Umbilical cord (tissue), 2 donors: ENCODE data around the gene MCUB. TPM values are rescaled to one million over a fixed set of nuclear protein-coding genes. Genes with fewer than 3 reads are reported as not detected.

Source experiments
- DNase-seq: peaks from one replicate; pipeline ENCODE4 v3.0.0-alpha.2; 2015; ENCODE audit warnings: low spot score
- total RNA-seq: library from RNA; depleted of rRNA; stranded (reverse); fragments of >200 nt; gene quantifications from one replicate; pipeline ENCODE4 v1.2.3, GENCODE V29; 2014; ENCODE audit warnings: low replicate concordance; ENCODE audit not compliant: insufficient read depth

Gene MCUB
- total RNA-seq, 1 donor from 2014 or later, result 19.0 TPM

GRCh38 chr4:109728385-109728784 lies 168.3 kb downstream of the MCUB start:
- DNase-seq, result no peak

DNA sequence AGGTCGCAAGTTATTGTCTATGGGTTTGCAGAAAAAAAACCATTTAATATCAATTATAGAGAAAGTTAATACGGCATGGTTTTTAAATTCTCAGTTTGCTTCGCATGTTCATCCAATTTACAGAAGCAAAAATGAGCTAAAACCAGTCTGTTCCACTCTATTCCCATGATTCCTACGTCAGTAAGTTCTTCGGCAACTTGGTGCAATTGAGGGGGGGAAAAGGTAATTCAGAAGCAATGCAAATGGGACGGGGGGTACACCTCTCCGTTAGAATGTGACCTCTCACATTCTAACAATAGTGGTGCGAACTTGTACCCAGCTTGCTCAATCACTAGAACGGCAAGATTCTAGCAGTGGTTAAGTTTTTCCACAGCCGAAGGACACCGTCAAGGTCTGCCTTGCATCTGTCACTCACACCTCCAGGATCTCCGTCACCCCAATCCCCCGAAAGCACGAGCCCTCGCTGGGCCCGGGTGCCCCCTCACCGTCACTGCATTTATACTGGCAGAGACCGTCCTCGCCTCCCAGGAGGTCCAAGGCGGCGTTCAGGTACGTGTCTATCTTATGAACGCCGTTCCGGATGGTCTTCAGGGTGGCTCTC lies 169.2 kb downstream of the MCUB start:
- DNase-seq, result peak; percentile 14

DNA sequence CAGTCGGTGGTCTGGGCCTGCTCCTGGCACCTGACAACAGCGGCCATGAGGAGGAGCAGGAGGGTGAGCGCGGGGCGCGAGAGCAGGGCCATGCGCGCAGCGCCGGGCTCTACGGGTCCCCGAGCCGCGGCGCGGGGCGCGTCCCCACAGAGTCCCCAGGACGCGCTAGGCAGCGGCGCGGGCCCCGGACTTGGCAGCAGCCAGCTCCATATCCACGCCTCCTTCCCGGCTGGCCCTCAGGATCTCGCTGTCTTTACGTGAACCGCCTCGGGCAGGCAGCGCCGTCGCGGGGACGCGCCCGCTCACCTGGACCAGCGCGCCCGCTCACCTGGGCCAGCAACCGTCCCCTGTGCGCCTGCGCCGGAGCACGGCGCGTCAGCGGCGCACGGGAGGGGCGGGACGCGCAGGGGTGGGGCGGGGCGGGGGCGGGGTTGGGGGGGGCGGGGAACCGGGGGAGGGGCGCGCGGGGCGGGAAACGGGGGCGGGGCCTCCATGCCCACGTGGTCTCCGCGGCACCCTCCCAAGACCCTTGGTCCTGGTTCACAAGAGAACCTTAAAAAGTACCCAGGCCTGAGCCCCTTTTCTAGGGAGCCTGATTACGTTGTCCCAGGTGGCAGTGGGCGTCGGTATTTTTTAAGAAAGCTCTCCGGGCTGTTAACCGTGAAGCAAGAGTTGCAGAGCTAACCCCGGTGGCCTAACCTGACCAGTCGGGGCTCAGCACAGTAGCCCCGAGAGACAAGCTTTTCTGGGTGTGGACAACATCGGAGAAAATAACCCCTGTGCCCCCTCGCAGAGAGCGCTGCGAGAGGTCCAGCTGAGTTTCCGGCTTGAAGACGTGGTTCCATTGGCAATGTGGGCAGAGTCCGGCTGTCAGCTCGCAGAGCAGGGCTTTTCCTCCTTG lies 169.9 kb downstream of the MCUB start, which contains the start of gene PLA2G12A:
PLA2G12A (minus strand) TSS at position 353 of the 901 bp plus-strand sequence; CDS start at position 92, 261 bp downstream.
- peak; percentile 74 for DNase-seq

GRCh38 chr4:109730619-109731545 lies 170.8 kb downstream of the MCUB start:
- no peak for DNase-seq

DNA sequence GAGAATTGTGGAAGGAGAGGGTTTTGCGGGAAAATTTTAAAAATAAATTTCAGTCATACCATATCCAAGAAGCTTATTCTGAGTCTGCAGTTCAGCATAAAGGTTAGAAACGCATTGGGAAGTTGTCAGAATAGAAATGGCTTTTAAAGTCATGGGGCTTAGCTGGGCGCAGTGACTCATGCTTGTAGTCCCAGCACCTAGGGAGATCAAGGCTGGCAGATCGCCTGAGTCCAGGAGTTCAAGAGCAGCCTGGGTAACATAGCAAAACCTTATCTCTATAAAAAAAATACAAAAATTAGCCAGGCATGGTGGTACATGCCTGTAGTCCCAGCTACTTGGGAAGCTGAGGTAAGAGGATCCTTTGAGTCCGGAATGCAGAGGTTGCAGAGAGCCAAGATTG lies 173.7 kb downstream of the MCUB start:
- no peak for DNase-seq

DNA sequence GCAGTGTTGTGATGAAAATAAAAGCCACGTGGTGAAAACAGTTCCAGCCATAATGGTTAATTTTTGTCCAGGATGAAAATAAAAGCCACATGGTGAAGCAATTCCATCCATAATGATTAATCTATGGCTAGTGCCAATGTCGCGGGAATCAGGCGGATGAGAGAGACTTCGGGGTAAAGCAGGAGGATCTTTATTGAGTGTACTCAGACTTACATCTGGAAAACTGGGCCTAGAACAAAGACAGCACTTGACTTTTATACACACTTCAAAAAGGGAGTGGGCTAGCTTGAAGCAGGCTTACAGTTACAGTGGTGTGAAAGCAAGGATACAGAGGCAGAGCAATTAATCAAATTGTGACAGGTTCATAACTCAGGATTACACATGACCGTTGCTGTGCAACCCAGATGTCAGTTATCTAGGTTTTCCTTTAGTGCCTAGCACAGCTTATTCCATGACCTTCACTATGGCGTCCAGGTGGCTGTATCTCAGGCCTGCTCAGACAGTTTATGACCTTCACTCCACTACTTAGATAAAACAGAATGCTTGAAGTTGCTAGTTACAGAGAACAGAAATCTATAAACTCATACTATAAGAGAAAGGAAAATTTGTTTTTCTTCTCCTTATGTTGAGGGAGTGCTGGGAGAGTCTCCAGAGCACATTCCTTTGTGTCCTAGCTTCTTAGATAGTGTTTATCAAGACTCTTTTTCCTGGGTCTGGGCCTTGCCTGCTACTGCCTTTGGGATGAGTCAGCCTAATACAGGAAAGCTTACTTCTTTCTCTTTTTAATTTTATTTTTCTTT lies 175.7 kb downstream of the MCUB start:
- DNase-seq, result peak; percentile 59

Other genes starting within 250 kb of the MCUB start
- gene SEC24B, start 126.4 kb upstream of the MCUB start, total RNA-seq, result 10.4 TPM
- 19.3 TPM for gene CASP6, start 143.2 kb downstream of the MCUB start, total RNA-seq
- gene PLA2G12A, start 169.8 kb downstream of the MCUB start, total RNA-seq, result 19.5 TPM
- 13.0 TPM for gene CFI, start 241.8 kb downstream of the MCUB start, total RNA-seq